ENCODE measurements around the gene SLC25A4.
"Not testable (repeated sequence)": the region's sequence is repeated elsewhere in the genome, so short reads cannot be mapped to it uniquely, and the experiment has no call there.

The SLC25A4 gene

GRCh38 chr4:185142912-185143600 lies at the start of gene SLC25A4:
TSS of gene SLC25A4 (plus strand) at chr4:185143266. CDS start at chr4:185143373, 107 bp downstream.
- DNase-seq (ENCODE audit: low read depth in 2 of 2), result peak; percentile 79 to 81

GRCh38 chr4:185093603-185094002 lies 49.5 kb upstream of the SLC25A4 start:
- no peak for DNase-seq (ENCODE audit: low read depth in 2 of 2)

GRCh38 chr4:185096032-185096653 lies 46.9 kb upstream of the SLC25A4 start:
- no peak for DNase-seq (ENCODE audit: low read depth in 2 of 2)

GRCh38 chr4:185098474-185098873 lies 44.6 kb upstream of the SLC25A4 start:
- DNase-seq (ENCODE audit: low read depth in 2 of 2), result no peak

- DNase-seq (ENCODE audit: low read depth in 2 of 2), result no peak
These were observed 43.9 kb upstream of the SLC25A4 start for GRCh38 chr4:185099024-185099682.

GRCh38 chr4:185099940-185100339 lies 43.1 kb upstream of the SLC25A4 start:
- no peak for DNase-seq (ENCODE audit: low read depth in 2 of 2)

GRCh38 chr4:185100423-185100822 lies 42.6 kb upstream of the SLC25A4 start:
- no peak for DNase-seq (ENCODE audit: low read depth in 2 of 2)

- no peak for DNase-seq (ENCODE audit: low read depth in 2 of 2)
These were observed 41.6 kb upstream of the SLC25A4 start for GRCh38 chr4:185101354-185101890.

GRCh38 chr4:185104733-185105132 lies 38.3 kb upstream of the SLC25A4 start:
- DNase-seq (ENCODE audit: low read depth in 2 of 2), result no peak

GRCh38 chr4:185106353-185106752 lies 36.7 kb upstream of the SLC25A4 start:
- no peak for DNase-seq (ENCODE audit: low read depth in 2 of 2)

- not testable (repeated sequence) for DNase-seq (ENCODE audit: low read depth in 2 of 2)
These were observed 35.5 kb upstream of the SLC25A4 start for GRCh38 chr4:185107574-185107973.

- no peak for DNase-seq (ENCODE audit: low read depth in 2 of 2)
These were observed 34.9 kb upstream of the SLC25A4 start for GRCh38 chr4:185108185-185108584.

GRCh38 chr4:185108669-185109068 lies 34.4 kb upstream of the SLC25A4 start:
- no peak for DNase-seq (ENCODE audit: low read depth in 2 of 2)

GRCh38 chr4:185109736-185110135 lies 33.3 kb upstream of the SLC25A4 start:
- DNase-seq (ENCODE audit: low read depth in 2 of 2), result no peak

GRCh38 chr4:185110375-185110823 lies 32.7 kb upstream of the SLC25A4 start:
- DNase-seq (ENCODE audit: low read depth in 2 of 2), result no peak

GRCh38 chr4:185112104-185112503 lies 31.0 kb upstream of the SLC25A4 start:
- DNase-seq (ENCODE audit: low read depth in 2 of 2), result no peak

GRCh38 chr4:185113340-185113739 lies 29.7 kb upstream of the SLC25A4 start:
- no peak for DNase-seq (ENCODE audit: low read depth in 2 of 2)

- DNase-seq (ENCODE audit: low read depth in 2 of 2), result no peak
These were observed 27.2 kb upstream of the SLC25A4 start for GRCh38 chr4:185115827-185116232.

GRCh38 chr4:185117300-185117934 lies 25.6 kb upstream of the SLC25A4 start:
- DNase-seq (ENCODE audit: low read depth in 2 of 2), result no peak

- no peak for DNase-seq (ENCODE audit: low read depth in 2 of 2)
These were observed 24.2 kb upstream of the SLC25A4 start for GRCh38 chr4:185118876-185119275.

GRCh38 chr4:185119467-185119866 lies 23.6 kb upstream of the SLC25A4 start:
- DNase-seq (ENCODE audit: low read depth in 2 of 2), result not testable (repeated sequence)
